Endodermal cell (in vitro differentiated cells): ENCODE measurements around the gene MLLT6. TPM values are rescaled to one million over a fixed set of nuclear protein-coding genes. Genes with fewer than 3 reads are reported as not detected.
A peak's percentile ranks its signal among the peaks of the same experiment; 100 is the strongest.

Experiments
- DNase-seq: peaks from one replicate; pipeline ENCODE4 v3.0.0-alpha.2; 2017
- H3K27ac ChIP-seq: 2 replicates; pipeline ENCODE4 v1.5.1; 2013; ENCODE audit warnings: mild to moderate bottlenecking, low read depth, low read length, moderate library complexity
- H3K27me3 ChIP-seq: 2 replicates; pipeline ENCODE4 v1.6.1; 2013; ENCODE audit warnings: mild to moderate bottlenecking, low read length, moderate library complexity; ENCODE audit not compliant: insufficient read depth, control insufficient read depth, poor library complexity, severe bottlenecking
- H3K36me3 ChIP-seq: 2 replicates; pipeline ENCODE4 v1.7.0; 2013; ENCODE audit warnings: mild to moderate bottlenecking, low read length, moderate library complexity; ENCODE audit not compliant: control insufficient read depth, insufficient read depth
- H3K4me1 ChIP-seq: one replicate; pipeline ENCODE4 v1.7.0; 2013; ENCODE audit warnings: low read length; ENCODE audit not compliant: control insufficient read depth, insufficient read depth
- H3K4me3 ChIP-seq: 2 replicates; pipeline ENCODE4 v1.5.1; 2013; ENCODE audit warnings: mild to moderate bottlenecking, low read length, moderate library complexity
- H3K9ac ChIP-seq: 2 replicates; pipeline ENCODE4 v1.6.1; 2013; ENCODE audit warnings: mild to moderate bottlenecking, low read length, moderate library complexity; ENCODE audit not compliant: poor library complexity, severe bottlenecking; ENCODE audit errors: extremely low read depth
- H3K9me3 ChIP-seq: 2 replicates; pipeline ENCODE4 v1.6.1; 2013; ENCODE audit warnings: mild to moderate bottlenecking, low read length, moderate library complexity; ENCODE audit not compliant: control insufficient read depth
- H3K27ac Mint-ChIP-seq: 2 replicates; pipeline ENCODE4 v1.8.0; 2020; ENCODE audit warnings: mixed read lengths
- H3K27me3 Mint-ChIP-seq: 2 replicates; pipeline ENCODE4 v1.8.0; 2021; ENCODE audit warnings: mild to moderate bottlenecking, mixed read lengths; ENCODE audit not compliant: insufficient read depth
- H3K36me3 Mint-ChIP-seq: 2 replicates; pipeline ENCODE4 v1.8.0; 2020; ENCODE audit warnings: low read depth, mixed read lengths
- H3K4me1 Mint-ChIP-seq: 2 replicates; pipeline ENCODE4 v1.8.0; 2020; ENCODE audit warnings: mixed read lengths
- H3K4me3 Mint-ChIP-seq: 2 replicates; pipeline ENCODE4 v1.8.0; 2020; ENCODE audit warnings: mild to moderate bottlenecking, moderate library complexity, mixed read lengths
- H3K9me3 Mint-ChIP-seq: 2 replicates; pipeline ENCODE4 v1.8.0; 2020; ENCODE audit warnings: mild to moderate bottlenecking, mixed read lengths
- CTCF ChIP-seq: fragments of 200-600 bp; sonication (generic); conservative IDR thresholded peaks from 2 replicates; pipeline ENCODE4 v1.5.0; 2021; ENCODE audit warnings: antibody characterized with exemption, mild to moderate bottlenecking
- WGBS, 2 experiments: methylation state at CpG; one replicate each; pipeline versions ENCODE4 v1.1.5 to v1.1.7; 2013; ENCODE audit warnings: missing lambda C conversion rate in 2 of 2, mixed read lengths in 1 of 2; ENCODE audit not compliant: insufficient coverage in 1 of 2, insufficient read length in 1 of 2; 5-methylcytosine and 5-hydroxymethylcytosine counted together
- total RNA-seq, 2 donors: library from RNA; stranded (reverse); fragmentation: NEBNext Ultra II Directional in 1 of 2; extraction: Animal tissue kit (Norgen Biotek cat#: 25700) in 1 of 2; gene quantifications; 2 replicates in 1 of 2; 3 replicates in 1 of 2; pipeline ENCODE4 v1.2.1, GENCODE V29; 2021

The MLLT6 gene
- total RNA-seq, 2 donors from 2014 or later, result 112 to 127 TPM

- peaks cover 5% of the 10 kb centered on the region for H3K4me1 ChIP-seq
- TF ChIP-seq CTCF, result no peak
- H3K27ac ChIP-seq, result no peak overlapping the region
- Mint-ChIP-seq H3K4me1 (peaks cover 25% of the 10 kb centered on the region), H3K9me3 (no peaks in the 10 kb centered on the region), H3K4me3 (no peak overlapping the region), H3K27ac (no peak overlapping the region), H3K36me3 (peaks cover 51% of the 10 kb centered on the region), H3K27me3 (no peaks in the 10 kb centered on the region)
- no peak for DNase-seq
- peaks cover 67% of the 10 kb centered on the region for H3K36me3 ChIP-seq
- H3K9me3 ChIP-seq, result no peaks in the 10 kb centered on the region
- H3K9ac ChIP-seq, result no peak overlapping the region
- WGBS, 2 experiments, result 96 to 100% methylated on average over 8 to 14 of the region's 14 CpGs
- no peaks in the 10 kb centered on the region for H3K27me3 ChIP-seq
- no peak overlapping the region for H3K4me3 ChIP-seq
These were observed 34.2 kb downstream of the MLLT6 start for GRCh38 chr17:38739305-38739704.

DNA sequence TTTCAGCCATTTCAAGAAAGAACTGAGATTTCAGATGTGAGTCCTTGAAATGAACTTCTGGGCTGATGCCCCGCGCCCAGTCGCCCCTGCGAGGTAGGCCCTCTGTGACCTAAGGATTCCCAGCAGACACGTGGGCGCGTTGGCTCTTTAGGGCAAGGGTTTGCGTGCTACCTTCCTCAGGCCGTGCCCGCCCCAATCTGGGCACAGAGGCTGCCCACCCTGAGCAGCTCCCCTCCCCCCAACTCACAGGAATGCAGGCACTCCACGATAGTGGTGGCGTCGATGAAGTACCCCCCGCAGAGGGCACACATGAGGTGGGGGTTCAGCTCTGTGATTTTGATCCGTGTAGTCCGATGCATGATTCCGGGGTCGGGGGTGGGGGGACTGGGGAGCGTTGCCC lies 35.0 kb downstream of the MLLT6 start:
- peaks cover 65% of the 10 kb centered on the region for H3K36me3 ChIP-seq
- H3K27me3 Mint-ChIP-seq, result no peaks in the 10 kb centered on the region
- 95 to 98% methylated on average over 10 to 19 of the region's 19 CpGs for WGBS, 2 experiments
- peaks cover 5% of the 10 kb centered on the region for H3K4me1 ChIP-seq
- no peak overlapping the region for H3K27ac ChIP-seq
- TF ChIP-seq CTCF, result no peak
- H3K27ac Mint-ChIP-seq, result no peak overlapping the region
- H3K27me3 ChIP-seq, result no peaks in the 10 kb centered on the region
- no peaks in the 10 kb centered on the region for H3K9me3 Mint-ChIP-seq
- DNase-seq, result no peak
- no peak overlapping the region for H3K4me3 ChIP-seq
- peaks cover 30% of the 10 kb centered on the region for H3K4me1 Mint-ChIP-seq
- H3K36me3 Mint-ChIP-seq, result peaks cover 52% of the 10 kb centered on the region
- no peak overlapping the region for H3K4me3 Mint-ChIP-seq
- H3K9me3 ChIP-seq, result no peaks in the 10 kb centered on the region
- no peak overlapping the region for H3K9ac ChIP-seq

DNA sequence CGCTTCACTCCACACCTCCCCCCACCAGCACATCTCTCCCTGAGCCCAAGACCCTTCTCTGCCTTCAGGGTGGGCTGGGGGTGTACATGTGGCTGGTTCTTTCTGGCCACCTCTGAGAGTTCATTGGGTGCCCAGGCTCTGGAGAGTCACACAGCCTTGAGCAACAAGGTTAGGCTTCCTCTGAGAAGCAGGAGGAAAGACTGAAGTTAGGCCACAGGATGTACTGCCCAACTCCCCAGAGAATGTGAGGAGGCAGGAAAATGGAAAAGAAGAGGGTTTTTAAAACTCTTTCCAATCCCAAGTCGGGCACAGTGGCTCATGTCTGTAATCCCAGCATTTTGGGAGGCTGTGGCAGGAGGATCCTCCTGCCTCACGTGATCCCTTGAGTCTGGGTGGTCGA lies 35.7 kb downstream of the MLLT6 start:
- no peaks in the 10 kb centered on the region for H3K9me3 ChIP-seq
- H3K4me3 ChIP-seq, result no peak overlapping the region
- H3K27me3 ChIP-seq, result no peaks in the 10 kb centered on the region
- Mint-ChIP-seq H3K27ac (peak overlapping the region; percentile 68), H3K27me3 (no peaks in the 10 kb centered on the region), H3K4me3 (no peak overlapping the region), H3K36me3 (peaks cover 50% of the 10 kb centered on the region), H3K9me3 (no peaks in the 10 kb centered on the region), H3K4me1 (peaks cover 35% of the 10 kb centered on the region)
- no peak overlapping the region for H3K9ac ChIP-seq
- peaks cover 5% of the 10 kb centered on the region for H3K4me1 ChIP-seq
- peaks cover 60% of the 10 kb centered on the region for H3K36me3 ChIP-seq
- no peak for TF ChIP-seq CTCF
- 90 to 92% methylated on average over 2 to 4 of the region's 4 CpGs for WGBS, 2 experiments
- no peak overlapping the region for H3K27ac ChIP-seq
- no peak for DNase-seq
